Effector CD4-positive, alpha-beta T cell (primary cell): ENCODE measurements around the gene CEP112.

ENCODE experiments used
- DNase-seq: peaks from one replicate; pipeline ENCODE4 v3.0.0-alpha.2; 2020

The CEP112 gene

DNA sequence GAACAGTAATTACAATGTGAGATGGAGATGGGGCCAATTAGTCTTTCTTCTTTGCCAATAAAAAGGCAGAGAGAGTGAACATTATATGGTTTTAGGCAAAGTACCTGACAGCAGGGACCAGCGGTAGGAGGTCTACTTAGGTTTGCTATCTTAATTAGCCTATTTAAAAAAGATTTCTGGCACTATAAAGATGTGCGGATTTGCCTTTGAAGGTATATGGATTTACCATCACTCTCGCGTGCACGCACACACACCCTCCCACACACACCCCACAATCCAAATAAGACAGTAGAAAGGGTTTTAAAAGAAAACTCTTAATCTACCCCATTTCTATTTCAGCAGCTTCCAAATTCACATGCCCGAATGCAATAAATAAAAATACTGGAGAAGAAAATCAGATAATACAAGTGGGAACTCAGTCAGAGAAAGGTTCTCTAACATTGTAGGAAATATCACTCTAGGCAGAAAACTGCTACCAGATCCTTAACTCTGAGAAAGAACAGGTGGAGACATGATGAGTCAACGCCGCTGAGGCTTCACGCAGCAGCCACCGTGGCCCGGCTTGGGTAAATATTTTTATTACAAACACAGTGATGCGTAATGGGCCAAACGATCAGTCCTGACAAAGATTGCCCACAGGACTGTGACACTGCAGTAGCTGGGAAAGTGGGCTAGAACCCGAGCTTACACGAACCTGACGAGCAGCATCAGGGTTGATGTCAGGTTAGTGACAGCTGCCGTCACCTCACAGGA is 563.9 kb downstream of the CEP112 start:
- DNase-seq: no peak

DNA sequence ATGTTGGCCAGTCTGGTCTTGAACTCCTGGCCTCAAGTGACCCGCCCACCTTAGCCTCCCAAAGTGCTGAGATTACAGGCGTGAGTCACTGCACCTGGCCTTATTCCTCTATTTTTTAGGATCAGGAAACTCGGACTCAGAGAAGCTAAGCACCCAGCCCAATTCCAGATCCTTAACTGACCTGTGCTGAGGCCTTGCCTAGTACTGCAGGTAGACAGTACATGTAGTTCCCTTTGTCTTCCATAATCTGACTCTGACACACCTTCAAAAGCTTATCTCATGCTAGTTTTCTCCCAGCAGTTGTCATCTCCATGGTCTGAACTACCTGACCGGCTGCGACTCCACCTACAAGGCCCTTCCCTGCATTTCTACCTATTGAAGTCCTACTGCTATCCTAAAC is 564.8 kb downstream of the CEP112 start:
- DNase-seq: no peak

DNA sequence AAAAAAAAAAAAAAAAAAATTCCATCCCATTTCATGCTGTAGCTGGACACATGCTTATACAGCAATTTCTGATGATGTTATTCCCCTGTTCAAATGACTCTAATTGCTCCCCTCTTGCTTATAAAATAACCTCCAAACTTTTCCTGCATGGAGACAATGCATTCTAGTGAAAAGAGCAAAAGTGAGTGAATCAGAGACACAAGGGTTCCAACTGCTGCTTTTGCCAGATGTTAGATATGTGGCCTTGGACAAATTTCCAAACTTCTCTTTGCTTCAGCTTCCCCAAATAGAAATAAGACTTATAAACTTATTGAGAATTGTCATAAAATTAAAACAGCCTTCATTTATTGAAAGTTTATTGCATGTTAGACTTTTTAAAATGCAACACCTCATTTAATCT is 565.5 kb downstream of the CEP112 start:
- no peak for DNase-seq

DNA sequence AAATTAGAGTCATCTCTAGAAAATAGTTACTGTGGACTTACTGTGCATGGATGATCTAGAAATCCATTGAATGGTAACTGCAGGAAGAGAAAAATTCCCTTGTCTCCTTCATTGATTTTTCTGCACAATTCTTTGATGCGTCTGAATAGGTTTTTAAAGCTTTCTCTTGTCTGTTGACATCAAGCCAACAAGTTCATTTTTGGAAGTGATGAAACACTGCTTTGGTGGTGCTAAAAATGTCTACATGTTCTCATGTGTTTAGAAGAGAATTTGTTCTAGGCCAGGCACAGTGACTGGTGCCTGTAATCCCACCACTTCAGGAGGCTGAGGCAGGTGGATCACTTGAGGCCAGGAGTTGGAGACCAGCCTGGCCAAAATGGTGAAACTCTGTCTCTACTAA is 573.4 kb downstream of the CEP112 start:
- DNase-seq: no peak

DNA sequence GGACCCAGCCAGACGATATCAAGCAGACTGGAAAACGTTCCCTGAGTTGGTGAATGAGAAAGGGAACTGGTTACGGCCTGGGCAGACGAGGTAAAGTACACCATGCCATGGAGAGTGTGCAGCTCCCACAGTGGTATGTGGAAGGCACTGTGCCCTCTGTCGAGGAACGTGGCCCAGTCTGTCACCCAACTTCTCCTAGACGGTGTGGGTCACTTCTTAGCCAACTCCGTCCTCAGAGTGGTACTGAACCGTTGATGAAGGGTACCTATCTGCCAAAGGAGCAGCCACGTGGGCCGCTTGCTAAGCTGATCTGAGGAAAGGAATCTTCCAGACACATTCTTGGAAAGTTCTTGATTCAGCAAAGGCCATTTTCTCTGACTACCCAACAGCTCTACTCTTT is 574.4 kb downstream of the CEP112 start:
- DNase-seq: no peak

DNA sequence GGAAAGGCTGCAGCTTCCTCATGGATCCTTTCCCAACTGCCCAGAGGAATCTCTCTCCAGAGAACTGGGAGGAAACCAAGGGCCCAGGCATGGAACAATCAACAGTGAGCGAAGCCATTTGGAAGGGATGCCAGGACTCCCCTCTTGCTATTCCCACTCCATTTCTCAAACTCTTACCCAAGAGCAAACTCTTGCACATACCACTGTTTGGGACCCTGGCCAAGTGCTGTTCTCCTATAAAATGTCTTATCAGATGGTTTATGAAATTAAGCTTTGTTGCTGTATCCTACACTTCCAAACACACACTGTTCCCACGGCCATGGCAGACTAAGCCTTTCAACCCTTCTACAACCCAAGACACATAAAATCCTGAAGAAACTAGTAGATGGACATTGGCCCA is 582.2 kb downstream of the CEP112 start:
- DNase-seq: no peak

DNA sequence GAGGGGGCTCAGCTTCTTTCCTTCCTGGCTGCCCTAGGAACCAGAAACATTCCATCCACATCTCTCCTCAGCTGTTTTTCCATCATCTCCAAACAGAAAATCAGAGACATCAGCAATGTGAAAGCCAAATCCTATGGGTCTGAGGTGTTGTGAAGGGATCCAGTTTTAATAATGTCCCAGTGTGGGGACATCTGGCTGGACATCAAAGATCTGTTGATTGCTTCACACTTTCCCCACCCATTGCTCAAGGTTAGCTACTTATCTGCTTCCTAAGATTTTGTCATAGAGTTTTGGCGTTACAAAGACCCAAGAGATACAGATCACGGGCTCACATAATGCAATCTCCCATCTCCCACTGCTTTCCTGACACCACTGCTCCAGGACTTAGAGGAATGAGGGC is 582.6 kb downstream of the CEP112 start:
- DNase-seq: no peak

DNA sequence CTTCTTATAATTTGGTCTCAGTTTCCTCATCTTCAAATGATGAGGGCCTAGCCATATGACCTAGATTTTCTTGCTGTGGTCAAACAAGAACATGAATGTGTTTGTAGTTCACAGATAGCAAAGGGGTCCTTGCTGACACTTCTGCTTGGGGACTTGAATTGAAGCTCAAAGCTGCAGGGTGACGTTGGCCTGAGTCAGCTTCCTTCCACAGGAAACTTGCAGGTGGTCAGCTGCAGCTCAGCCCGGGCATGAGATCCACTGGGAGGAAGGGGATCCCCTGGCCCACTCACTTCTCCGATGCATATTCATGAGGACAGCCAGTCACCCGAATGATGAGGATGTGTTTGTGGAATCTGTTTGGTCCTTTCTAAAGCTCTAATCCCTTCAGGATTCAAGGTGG is 587.9 kb downstream of the CEP112 start:
- no peak for DNase-seq

DNA sequence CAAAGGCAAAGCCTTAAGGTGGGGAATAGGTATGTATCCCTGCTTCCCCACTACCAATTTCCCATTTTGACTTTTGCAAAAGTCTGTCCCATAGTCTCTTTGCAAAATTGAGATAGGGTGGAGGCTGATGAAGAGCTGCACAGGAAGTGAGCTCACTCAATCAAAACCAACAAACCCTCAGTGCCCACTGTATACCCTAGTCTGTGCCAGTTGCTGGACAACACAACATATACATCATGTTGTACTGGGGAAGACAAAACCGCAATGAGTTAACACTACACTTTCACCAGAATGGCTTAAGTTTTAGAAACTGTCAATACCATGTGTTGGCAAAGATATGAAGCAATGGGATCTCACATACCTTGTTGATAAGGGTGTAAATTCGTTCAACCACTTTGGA is 590.1 kb downstream of the CEP112 start:
- DNase-seq: no peak

DNA sequence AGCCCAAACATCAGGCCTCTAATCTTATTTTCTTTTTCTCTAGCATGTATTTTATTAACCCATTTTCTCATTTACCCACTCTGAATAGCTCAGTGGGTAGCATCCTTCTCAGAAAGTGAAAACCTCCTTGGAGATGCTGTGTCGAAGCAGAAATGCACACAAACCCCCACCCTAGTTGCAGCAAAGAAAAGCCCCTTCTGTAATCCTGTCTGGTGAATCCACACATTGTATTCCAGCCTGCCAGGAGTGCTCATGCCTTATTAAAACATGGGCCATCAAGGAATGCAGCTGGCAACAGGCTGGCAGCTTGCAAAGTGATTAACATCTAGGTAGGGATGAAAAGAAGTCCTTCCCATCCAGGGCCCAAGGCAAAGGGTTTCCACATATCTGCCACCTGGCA is 590.8 kb downstream of the CEP112 start:
- DNase-seq: no peak

DNA sequence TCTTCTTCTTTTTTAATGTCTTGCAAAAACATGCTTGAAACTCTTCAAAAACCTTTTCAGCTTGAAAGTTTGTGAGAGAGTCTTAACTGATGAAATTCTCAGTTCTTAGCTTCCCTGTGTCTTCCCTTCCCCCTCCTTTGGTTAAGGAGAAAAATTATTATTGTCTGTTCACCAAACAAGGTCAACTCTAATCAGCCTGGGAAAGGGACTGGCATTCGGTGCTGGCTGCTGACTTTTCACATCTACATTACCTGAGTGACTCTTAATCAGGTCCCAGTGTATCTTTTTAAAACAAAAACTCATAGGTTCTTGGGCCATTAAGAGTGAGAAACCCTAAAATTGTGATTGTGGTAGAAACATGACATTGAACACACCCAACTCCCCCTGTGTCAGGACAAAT is 591.4 kb downstream of the CEP112 start:
- DNase-seq: no peak

DNA sequence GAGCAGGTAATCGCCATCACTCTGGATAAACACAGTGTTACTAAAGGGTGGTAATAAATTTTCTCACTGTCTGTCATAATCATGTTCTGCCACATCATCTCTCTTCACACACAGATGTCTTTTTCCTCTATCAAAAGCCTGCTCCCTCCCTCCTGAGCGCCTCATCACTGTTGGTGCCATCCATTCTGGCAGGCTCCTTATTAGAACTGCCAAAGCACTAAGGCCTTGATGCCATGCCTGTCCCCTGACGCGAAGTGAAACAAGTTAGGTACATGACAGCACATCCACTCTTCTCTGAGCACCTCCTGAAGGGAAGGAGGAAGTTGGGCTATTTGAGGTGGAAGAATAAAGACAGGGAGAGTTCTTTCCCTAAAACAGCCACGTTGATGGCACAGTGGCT is 592.3 kb downstream of the CEP112 start:
- no peak for DNase-seq

DNA sequence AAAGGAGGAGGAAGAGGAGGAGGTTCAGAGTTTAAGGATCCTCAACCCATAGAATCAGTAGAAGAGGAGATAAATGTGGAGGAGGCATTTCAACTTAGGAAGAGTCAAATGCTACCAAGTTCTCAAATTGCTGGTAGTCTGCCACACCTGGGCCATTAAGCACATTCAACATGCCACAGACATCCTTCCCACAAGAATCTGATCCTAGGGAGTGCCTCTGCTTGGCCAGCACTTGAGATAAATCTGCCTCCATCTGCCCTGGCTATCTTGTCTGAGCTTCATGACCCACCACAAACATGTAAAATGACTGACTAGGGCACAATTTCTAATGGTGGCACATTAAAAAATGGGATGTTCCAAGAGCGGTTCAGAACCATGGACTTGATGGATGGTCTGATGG is 593.2 kb downstream of the CEP112 start:
- DNase-seq: no peak

DNA sequence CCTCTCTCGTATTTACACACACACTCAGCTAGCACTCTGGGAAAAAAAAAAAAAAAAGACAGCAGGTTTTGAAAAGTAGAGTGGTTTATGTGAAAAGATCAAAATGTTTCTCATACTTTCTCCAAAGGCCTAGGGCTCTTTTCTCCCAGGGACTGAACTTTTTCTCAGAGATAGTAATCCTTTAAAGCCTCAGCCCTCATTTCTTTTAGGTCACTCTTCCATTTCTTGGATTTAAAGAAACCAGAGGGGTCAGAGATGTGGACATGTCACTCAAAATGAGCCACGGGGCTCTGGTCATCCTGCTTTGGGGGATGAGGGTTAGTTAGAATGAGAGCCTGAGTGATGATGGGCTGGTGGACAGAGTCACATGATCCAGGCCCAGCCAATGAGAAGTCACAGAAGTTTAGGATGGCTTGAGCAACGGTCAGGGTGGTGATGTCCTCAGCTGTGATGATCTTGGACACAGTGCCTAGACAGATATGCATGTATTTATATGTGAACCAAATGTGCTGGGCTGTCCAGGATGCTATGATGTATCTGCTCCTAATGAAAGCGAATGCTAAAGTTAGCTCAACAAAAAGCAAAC is 596.8 kb downstream of the CEP112 start:
- DNase-seq: no peak

DNA sequence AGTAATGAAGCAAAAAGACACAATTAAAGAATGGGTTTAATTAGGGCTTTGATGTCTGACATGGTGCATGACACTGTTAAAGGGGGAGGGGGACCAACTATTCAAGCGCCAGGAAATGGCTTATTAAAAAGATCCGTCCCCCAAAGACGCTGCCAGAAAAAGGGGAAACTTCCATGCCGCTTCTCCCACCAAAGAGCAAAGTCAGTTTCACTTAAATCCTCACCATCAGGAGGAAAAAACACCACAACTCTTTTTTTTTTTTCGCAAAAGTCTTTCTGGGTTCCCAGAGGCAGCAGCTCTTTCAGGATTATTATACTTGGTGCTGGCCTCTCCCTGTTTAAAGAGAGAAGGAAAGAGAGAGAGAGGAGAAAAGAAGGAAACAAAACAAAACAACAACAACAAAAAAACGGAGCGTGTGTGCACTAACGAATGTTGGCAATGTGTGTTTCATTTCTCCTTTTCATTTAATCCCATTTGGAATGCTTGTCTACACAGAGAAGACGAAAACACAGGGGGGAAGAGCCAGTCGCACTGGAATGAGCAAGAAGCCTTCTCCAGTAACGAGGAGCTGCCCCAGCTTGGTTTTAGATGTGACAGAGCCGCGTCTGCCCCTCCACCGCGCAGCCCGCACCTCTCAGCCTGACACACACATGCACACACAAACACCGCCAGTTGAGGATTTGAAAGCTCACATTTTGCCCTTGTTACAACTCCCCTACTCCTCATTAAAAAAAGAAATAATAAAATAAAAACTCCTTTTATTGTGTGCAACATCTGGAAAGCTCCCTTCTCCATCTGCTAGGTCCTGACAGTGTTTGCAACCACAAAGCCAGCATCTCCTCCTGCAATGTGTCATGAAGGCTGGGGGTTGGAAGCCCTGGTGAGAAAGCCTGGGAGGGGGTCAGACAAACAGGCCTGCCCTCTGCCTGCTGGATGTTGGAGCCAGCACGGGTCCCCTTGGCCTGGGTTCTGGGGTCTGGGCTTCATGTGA is 597.8 kb downstream of the CEP112 start:
- no peak for DNase-seq

DNA sequence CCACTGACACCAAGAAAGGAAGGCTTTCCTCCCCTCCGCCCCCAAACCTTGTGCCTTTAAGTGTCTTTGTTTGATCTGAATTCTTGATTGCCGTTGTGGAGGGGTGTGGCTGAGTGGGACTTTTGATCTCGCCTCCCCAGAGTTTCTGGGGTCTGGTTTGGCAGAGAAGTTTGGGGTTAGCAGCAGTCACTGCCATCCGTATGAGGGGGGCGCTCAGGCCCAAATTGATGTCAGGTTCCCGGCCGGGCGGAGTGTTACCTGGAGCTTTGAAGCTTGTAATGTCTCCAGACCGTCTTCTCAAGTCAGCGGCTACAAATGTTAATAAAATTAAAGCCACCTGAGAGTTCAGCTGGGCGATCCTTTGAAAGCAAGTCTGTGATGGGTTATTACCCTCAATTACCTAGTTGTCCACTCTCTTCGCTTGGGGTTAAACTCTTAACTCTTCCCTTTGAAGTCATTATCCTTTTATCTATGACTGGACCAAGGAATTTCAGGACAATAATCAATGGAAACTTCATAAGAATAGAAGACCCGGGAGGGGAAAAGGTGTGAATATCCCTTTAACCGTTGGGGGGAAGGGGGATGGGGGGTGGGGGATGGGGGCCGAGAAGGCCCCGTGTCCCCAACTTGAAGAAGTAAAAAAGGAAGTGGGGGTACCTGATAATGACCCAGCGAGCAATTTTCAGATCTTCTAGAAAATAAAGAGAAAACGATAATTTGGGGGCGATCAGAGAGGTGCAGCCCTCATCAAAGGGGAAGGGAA is 598.7 kb downstream of the CEP112 start:
- no peak for DNase-seq

DNA sequence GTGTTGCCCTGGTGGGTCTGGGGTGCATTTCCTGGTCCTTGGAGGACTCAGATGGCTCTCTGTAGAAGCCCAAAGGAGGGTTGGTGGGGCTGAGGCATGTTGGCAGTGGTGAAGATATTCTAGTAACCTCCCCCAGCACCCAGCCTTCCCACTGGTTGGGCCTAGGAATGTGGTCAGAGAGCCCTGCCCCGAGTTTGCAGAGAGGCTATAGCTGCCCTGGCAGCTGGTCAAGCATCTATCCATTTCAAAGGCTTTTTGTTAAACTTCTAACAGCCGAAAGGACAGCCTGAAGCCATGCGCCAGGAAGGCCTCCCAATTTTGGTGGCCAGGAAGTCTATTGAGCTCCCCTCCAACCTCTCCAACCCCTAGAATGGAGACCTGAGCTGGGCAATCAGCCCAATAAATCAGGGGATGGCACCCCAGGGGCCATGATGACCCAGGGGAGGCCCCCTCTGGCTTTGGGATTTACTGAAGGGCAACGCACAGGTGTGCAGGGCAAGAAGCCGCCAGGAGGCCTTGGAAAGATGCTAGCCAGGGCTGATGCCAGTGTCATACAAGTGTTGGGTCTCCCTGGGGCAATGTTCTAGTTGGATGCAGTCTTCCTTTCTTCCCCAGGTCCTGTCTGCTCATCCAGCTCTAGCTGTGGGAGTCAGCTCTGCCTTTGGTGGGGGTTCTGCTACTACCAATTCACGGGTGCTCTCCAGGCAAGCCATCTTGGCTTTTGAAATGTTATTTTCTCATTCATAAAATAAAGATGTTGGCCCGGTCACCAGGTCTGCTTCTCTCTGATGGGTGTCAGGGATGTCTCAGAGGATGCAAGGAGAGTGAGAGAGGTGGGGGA is 599.6 kb downstream of the CEP112 start:
- DNase-seq: no peak

DNA sequence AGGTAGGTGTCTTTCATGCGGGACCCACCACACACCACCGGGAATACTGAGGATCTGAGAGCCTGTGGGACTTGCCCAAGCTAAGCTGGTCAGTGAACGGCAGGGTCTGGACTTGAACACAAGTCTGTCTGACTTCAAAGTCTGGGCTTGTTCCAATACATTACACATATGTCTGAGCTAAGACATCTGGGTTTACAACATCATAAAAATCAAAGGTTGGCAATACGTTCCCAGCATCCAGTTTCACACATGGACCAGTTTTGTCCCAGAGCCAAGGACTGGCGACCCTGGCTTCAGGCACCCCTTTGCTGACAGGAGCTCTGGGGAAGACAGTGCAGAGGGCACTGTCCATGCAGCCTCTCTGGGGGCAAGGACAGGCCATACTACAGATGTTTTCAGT is 602.6 kb downstream of the CEP112 start:
- no peak for DNase-seq

DNA sequence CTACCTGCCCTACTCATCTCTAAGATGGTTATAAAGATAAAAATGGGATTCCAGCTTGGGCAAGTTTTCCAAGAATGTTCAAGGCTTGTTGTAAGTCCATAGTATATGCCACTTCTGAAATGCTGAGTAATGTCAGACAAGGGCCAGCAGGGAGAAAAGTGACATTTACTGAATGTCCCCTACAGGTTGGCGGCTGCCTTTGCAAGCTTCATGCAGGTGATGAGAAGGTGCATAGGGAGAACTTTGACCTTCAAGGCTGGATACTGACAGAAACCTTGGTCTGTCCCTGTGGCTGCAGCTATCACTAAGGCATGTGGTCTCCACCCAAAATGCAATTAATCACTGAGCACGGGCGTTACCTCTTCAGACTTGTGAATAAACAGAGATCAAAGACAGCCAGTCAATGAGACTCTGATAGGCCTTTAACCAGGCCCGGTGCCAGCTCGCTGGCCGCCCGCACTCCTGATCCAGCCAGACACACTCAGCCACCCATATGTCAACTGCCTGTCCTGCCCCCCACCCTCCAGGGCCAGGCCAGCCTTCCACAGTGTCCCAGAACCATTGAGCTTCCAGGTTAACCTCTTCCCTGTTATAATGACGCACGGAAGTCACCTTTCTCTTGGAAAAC is 603.6 kb downstream of the CEP112 start:
- DNase-seq: no peak

DNA sequence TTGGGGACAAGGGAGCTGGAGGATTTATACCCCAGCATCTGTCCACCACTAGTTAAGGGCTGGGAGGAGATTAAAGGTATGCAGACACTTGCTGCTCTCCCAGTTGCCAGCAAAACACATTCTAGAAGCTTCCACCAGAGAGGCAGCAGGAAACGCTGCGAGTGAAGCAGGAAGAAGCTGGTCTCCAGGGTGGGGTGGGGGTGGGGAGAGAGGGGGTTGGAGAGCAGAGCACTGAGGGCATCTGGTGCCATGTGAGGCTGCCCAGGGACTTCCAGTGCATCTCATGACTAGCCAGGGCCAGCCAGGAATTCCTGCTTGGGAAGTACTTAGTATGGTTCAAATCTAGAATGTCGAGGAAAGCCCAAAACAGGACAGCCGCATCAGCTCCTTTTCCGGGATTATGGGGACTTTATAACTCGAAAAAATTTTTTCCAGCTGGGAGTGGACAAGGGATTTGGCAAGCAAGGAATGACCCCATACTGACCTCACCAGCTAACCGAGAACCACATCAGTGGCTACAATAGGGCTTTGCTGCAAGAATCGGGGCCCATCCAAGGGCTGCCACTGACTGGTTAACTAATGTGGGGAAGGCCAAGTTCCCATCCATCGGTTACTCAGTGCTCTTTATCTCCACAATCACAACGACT is 604.3 kb downstream of the CEP112 start:
- DNase-seq: no peak

DNA sequence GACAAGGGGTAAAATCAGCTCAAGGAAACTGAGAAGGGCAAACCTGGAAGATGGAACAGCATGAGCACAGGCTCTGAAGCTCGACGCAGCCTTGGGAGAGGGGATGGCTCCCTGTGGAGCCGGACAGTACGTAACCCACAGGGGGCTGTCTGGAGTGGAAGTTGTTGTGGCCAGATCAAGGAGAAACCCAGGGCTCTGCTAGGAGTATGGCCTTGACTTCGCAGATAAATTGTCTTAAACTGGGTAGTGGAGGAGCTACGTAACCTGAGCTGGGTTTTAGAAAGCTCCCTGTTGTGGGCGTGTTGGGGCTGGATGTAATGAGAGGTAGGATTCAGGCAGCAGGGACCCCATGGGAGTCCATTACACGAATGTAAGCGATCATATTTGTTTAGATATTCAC is 605.0 kb downstream of the CEP112 start:
- DNase-seq: no peak
